Bronchial epithelial cell (primary cell): Measurements from ENCODE around the gene GOLGA6C. TPM values are rescaled to one million over a fixed set of nuclear protein-coding genes. Genes with fewer than 3 reads are reported as not detected.
"Not testable (repeated sequence)": the region's sequence is repeated elsewhere in the genome, so short reads cannot be mapped to it uniquely, and the experiment has no call there.

Experiments
- DNase-seq: peaks from one replicate; pipeline ENCODE4 v3.0.0-alpha.2; 2010; ENCODE audit warnings: low read depth
- FAIRE-seq: peaks from 2 replicates; lab custom pipeline; 2011; peaks lifted over from hg19 to GRCh38; lab: Jason Lieb, UNC
- H3K27me3 ChIP-seq: 2 replicates; pipeline ENCODE4 v1.5.1; 2011; ENCODE audit warnings: low read length; ENCODE audit not compliant: control insufficient read depth, insufficient read depth
- H3K36me3 ChIP-seq: 2 replicates; pipeline ENCODE4 v1.5.1; 2011; ENCODE audit warnings: low read length; ENCODE audit not compliant: control insufficient read depth, insufficient read depth
- H3K4me3 ChIP-seq: 2 replicates; pipeline ENCODE4 v1.5.1; 2011; ENCODE audit warnings: mild to moderate bottlenecking, low read depth, low read length, control low read depth
- total RNA-seq: library from RNA; depleted of rRNA; stranded (reverse); fragments of >200 nt; gene quantifications from 2 replicates; pipeline ENCODE4 v1.2.1, GENCODE V29; 2014
- TF ChIP-seq, protein P1 (sequence below): IDR thresholded peaks from 2 replicates; pipeline ENCODE4 v1.5.1; 2011; ENCODE audit warnings: mild to moderate bottlenecking, moderate library complexity, low read length, control low read depth, inconsistent platforms; ENCODE audit not compliant: insufficient read depth, severe bottlenecking

GOLGA6C gene
- total RNA-seq, 1 donor from 2014 or later, result under 0.01 TPM

DNA sequence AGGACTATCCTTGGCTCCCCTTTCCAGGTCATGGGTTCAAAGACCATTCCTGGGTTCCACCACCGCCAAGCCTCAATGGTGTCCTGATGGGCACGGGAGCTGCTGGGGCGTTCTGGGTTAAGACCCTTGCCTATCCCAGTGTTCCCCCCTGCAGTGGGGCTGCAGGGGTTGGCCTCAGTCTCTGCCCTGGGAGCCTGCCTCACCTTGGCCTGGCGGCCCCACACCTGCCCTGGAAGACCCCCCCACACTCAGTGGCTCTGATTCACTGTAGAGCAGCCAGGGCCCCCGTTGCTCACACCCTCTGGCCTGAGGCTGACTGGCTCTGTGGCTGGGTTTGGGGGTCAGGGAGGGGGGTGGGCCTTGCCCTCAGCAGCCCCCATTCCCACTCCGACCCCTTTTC is 34.4 kb upstream of the GOLGA6C start:
- DNase-seq (no peak), FAIRE-seq (no peak)
- TF ChIP-seq, protein P1, sequence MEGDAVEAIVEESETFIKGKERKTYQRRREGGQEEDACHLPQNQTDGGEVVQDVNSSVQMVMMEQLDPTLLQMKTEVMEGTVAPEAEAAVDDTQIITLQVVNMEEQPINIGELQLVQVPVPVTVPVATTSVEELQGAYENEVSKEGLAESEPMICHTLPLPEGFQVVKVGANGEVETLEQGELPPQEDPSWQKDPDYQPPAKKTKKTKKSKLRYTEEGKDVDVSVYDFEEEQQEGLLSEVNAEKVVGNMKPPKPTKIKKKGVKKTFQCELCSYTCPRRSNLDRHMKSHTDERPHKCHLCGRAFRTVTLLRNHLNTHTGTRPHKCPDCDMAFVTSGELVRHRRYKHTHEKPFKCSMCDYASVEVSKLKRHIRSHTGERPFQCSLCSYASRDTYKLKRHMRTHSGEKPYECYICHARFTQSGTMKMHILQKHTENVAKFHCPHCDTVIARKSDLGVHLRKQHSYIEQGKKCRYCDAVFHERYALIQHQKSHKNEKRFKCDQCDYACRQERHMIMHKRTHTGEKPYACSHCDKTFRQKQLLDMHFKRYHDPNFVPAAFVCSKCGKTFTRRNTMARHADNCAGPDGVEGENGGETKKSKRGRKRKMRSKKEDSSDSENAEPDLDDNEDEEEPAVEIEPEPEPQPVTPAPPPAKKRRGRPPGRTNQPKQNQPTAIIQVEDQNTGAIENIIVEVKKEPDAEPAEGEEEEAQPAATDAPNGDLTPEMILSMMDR, result no peak
- Histone ChIP-seq H3K27me3 (peaks cover 3% of the 10 kb centered on the region), H3K36me3 (no peaks in the 10 kb centered on the region), H3K4me3 (no peak overlapping the region)

DNA sequence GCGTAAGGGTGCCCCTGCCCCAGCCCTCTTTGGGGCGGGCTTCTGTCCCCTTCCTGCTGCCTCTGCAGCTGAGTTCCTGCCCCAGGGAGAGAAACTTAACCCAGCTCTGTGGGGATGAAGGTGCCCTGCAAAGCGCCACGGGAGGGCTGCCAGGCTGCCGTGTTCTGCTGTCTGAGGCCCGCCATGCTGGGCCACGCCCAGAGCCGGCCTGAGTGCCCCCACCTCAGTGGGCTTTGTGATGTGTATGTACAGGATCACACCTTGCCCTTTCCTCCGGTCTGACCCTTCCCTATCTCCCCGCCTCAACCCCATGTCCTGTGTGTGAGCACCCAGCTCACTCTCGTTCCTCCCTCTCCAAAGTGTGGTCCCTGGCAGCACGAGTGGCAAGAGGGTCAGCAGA is 33.9 kb upstream of the GOLGA6C start:
- Histone ChIP-seq H3K36me3 (no peaks in the 10 kb centered on the region), H3K27me3 (peaks cover 3% of the 10 kb centered on the region), H3K4me3 (no peak overlapping the region)
- TF ChIP-seq, protein P1, result no peak
- FAIRE-seq, result no peak
- DNase-seq, result no peak

DNA sequence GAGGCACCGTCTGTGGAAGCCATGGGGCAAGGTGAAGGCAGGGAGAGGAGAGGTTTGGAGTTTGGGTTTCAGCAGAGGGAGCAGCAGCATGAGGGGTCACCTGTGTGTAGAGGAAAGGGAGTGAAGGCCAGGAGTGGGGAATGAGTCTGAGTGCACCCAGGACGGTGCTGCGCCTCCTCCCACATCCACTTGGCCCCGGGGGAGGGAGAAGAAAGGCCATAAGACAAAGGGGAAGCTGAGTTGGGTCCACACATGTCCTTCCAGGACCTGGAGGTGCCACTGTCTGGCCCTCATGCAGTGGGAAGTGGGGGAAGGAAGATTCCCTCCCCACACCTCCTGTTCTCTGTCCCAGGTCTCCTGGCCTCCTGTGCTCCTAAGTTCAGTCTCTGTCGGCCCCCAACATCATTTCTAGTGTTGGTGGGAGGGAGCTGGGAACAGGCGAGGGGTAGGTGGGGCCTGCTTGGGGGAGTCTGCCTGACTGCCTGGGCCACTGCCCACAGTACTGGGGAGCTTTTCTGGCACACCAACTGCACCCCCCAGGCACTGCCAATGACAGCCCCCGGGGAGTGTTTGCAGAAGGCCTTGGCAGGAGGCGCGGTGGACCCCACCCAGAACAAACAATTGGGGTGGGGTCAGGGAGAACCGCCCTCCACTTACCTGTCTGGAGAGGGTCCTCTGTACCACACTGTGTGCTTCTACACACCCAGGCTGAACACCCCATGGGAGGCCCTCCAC is 32.9 kb upstream of the GOLGA6C start:
- H3K4me3 ChIP-seq, H3K36me3 ChIP-seq, FAIRE-seq, H3K27me3 ChIP-seq, DNase-seq: not testable (repeated sequence)

DNA sequence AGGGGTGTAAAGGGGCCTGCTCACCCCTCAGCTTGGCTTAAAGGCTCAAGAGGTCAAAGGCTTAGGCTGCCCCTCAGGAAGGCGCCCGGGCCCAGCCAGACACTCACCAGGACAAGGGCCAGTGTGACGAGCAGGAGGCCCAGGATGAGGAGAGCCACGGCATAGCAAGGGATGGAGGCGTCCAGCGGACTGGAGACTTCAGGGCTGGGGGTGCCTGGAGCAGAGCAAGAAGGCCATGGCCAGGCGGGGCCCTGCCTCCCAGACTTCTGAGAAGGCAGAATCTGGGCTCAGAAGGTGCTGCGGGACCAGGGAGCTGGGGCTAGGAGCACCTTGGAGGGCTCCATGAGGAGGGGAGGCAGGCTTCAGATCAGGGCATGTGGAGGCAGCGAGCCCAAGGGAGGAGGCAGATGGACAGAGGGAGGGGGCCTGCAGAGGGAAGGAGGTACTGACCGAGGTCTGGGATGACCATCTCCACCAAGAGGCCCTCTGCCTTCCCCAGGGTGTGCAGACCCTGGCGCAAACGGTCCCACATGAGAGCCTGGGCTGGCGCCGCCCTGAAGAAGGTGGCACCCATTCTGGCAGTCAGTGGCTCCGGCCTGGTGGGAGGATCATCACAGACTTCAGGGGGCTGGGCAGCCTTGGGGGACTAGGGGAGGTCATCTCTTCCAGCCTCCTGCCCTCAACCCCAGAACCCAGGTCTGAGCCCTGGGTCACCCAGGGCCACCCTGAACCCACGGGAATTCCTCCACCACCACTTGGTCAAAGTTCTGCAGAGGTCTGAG is 32.0 kb upstream of the GOLGA6C start:
- H3K4me3 ChIP-seq, result no peak overlapping the region

DNA sequence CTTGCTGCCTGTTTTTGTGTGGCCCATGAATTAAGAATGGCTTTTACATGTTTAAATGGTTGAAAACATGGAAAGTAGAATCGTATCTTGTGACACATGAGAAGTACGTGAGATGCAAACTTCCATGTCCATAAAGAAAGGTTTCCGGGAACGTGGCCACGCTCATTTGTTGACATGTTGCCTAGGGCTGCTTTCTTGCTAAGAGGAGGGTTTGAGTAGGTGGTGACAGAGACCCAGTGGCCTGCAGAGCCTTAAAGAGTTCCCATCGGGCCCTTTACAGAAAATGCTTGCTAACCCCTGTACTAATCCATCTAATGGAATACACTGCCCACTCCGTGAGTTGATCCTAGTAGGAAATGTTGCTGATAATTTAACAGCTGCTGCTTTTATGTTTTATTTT is 31.0 kb upstream of the GOLGA6C start:
- H3K36me3 ChIP-seq, H3K4me3 ChIP-seq, FAIRE-seq, DNase-seq, H3K27me3 ChIP-seq: not testable (repeated sequence)

More for the DNA sequence above, 32.0 kb upstream of the GOLGA6C start:
- DNase-seq (no peak), FAIRE-seq (no peak)
- H3K27me3 ChIP-seq, result peaks cover 3% of the 10 kb centered on the region
- TF ChIP-seq, protein P1, result no peak
- no peaks in the 10 kb centered on the region for H3K36me3 ChIP-seq

DNA sequence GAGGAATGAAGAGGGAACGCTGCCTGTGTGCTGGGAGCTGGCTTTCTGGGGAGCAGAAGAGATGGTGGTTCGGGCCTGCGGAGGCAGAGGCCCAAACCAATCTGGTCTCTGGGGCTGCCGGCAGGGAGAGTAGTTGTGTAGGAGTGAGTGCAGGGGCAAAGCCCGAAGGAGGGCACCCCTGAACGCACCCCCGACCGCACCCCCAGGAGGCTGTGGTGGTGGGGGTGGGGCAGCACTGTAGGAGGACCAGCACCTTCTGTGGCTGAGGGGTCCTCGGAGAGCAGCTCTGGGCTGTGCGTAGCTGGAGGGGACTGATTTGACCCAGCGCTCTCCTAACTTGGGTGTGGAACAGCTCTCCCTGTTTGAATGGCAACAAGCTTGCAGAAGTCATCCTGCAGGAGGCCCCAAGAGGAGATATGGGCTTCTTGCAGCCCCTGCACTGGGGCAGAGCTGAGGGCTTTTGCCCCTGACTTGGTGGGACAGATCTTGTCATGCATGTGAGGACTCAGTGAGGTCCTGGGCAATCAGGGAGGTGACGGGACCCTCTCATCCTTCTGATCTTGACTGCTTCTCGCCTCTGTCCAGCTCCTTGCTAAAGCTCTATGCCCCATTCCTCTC is 30.4 kb upstream of the GOLGA6C start:
- Histone ChIP-seq H3K4me3 (no peak overlapping the region), H3K36me3 (no peaks in the 10 kb centered on the region), H3K27me3 (peaks cover 3% of the 10 kb centered on the region)
- FAIRE-seq (peak; percentile 43), DNase-seq (no peak)
- TF ChIP-seq, protein P1, result no peak
